PFSK-1 (cell line): Measurements from ENCODE around the gene TGM1.

Experiments used
- POLR2AphosphoS5 ChIP-seq: IDR thresholded peaks from 2 replicates; pipeline ENCODE4 v1.6.1; 2012; ENCODE audit warnings: low read depth, mild to moderate bottlenecking, control low read depth, low read length, moderate library complexity
- SIN3A ChIP-seq: IDR thresholded peaks from 2 replicates; pipeline ENCODE4 v1.6.1; 2012; ENCODE audit warnings: mild to moderate bottlenecking, low read length, moderate library complexity, borderline replicate concordance; ENCODE audit not compliant: insufficient read depth
- TAF1 ChIP-seq: IDR thresholded peaks from 2 replicates; pipeline ENCODE4 v1.6.1; 2012; ENCODE audit warnings: low read length, control low read depth, borderline replicate concordance; ENCODE audit not compliant: insufficient read depth

DNA sequence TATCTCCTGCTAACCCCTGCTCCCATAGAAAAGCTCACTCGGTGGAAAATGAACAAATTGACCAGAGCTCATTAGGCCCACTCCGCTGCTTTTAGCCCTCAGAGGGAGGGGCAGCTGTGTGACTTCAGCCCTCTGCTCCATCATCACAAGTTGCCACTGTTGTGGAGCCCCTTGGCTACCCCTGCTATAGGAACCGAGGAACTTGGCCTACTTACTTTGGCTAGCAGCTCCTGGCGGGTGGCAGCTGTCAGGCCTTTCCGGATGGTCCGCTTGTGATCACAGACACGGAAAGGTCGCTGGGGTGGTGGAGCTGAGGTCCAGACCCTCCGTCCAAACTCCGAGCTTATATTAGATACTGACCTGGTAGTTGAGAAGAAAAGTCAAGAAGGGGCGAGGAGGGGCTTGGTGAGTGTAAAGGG, 44.2 kb upstream of the TGM1 start:
- TF ChIP-seq SIN3A: no peak
- no peak for TF ChIP-seq POLR2AphosphoS5
- no peak for TF ChIP-seq TAF1
